NB4 (cell line): ENCODE data around the gene GRID1.

ENCODE experiments used
- CTCF ChIP-seq: IDR thresholded peaks from one replicate; pipeline ENCODE4 v1.5.1; 2012; ENCODE audit warnings: low read depth, low read length
- MAX ChIP-seq: IDR thresholded peaks from 2 replicates; pipeline ENCODE4 v1.6.1; 2011; ENCODE audit warnings: low read depth, low read length
- MYC ChIP-seq: IDR thresholded peaks from 2 replicates; pipeline ENCODE4 v1.6.1; 2011; ENCODE audit warnings: low read depth, low read length
- POLR2A ChIP-seq: IDR thresholded peaks from 2 replicates; pipeline ENCODE4 v1.6.1; 2011; ENCODE audit warnings: mild to moderate bottlenecking; ENCODE audit not compliant: insufficient read length; ENCODE audit errors: extremely low read depth

- no peak for TF ChIP-seq CTCF
- TF ChIP-seq MAX: no peak
- TF ChIP-seq MYC: no peak
- TF ChIP-seq POLR2A: no peak
Measured at GRCh38 chr10:86104611-86105145, 261.9 kb downstream of the GRID1 start.
